HG02763 (cell line): ENCODE data around the gene FAM9C.
A peak's percentile ranks its signal among the peaks of the same experiment; 100 is the strongest.
"Not testable (repeated sequence)": the region's sequence is repeated elsewhere in the genome, so short reads cannot be mapped to it uniquely, and the experiment has no call there.

Experiments used
- ATAC-seq: cut with Tn5 transposase; IDR thresholded peaks from one replicate; pipeline ENCODE4 v1.9.1; 2021; ENCODE audit warnings: mild to moderate bottlenecking, moderate library complexity; ENCODE audit not compliant: unreplicated experiment

FAM9C gene

GRCh38 chrX:13043938-13044337, 482 bp downstream of the FAM9C start:
- ATAC-seq = no peak

GRCh38 chrX:13043138-13043537, 1.3 kb downstream of the FAM9C start:
- no peak for ATAC-seq

GRCh38 chrX:13036896-13037295, 7.5 kb downstream of the FAM9C start:
- ATAC-seq = no peak

GRCh38 chrX:13033193-13033592, 11.2 kb downstream of the FAM9C start:
- ATAC-seq = no peak

- ATAC-seq = no peak
Observed at GRCh38 chrX:13029887-13030771, 14.3 kb downstream of the FAM9C start.

GRCh38 chrX:13029637-13029886, 14.9 kb downstream of the FAM9C start:
- ATAC-seq = no peak

GRCh38 chrX:13028871-13029636, 15.4 kb downstream of the FAM9C start:
- no peak for ATAC-seq

GRCh38 chrX:13026877-13027652, 17.4 kb downstream of the FAM9C start:
- ATAC-seq = no peak

GRCh38 chrX:13024986-13025385, 19.4 kb downstream of the FAM9C start:
- ATAC-seq = no peak

- ATAC-seq = no peak
Observed at GRCh38 chrX:13023979-13024378, 20.4 kb downstream of the FAM9C start.

- ATAC-seq = no peak
Observed at GRCh38 chrX:13023567-13023966, 20.9 kb downstream of the FAM9C start.

GRCh38 chrX:13022926-13023325, 21.5 kb downstream of the FAM9C start:
- no peak for ATAC-seq

- ATAC-seq = not testable (repeated sequence)
Observed at GRCh38 chrX:13016731-13017130, 27.7 kb downstream of the FAM9C start.

- ATAC-seq = no peak
Observed at GRCh38 chrX:13015536-13016236, 28.7 kb downstream of the FAM9C start.

GRCh38 chrX:13014111-13015096, 30.0 kb downstream of the FAM9C start:
- peak; percentile 8 for ATAC-seq

- ATAC-seq = peak; percentile 60
Observed at GRCh38 chrX:13013363-13014110, 30.9 kb downstream of the FAM9C start.

GRCh38 chrX:13010546-13010945, 33.9 kb downstream of the FAM9C start:
- no peak for ATAC-seq

- ATAC-seq = no peak
Observed at GRCh38 chrX:13009844-13010243, 34.6 kb downstream of the FAM9C start.

GRCh38 chrX:13009273-13009672, 35.1 kb downstream of the FAM9C start:
- ATAC-seq = no peak
